Activated B cell treated with CpG ODN at 0.5 μM for 24 hours (primary cell): Measurements from ENCODE around the gene ZACN. TPM values are rescaled to one million over a fixed set of nuclear protein-coding genes. Genes with fewer than 3 reads are reported as not detected.
"Not testable (repeated sequence)": the region's sequence is repeated elsewhere in the genome, so short reads cannot be mapped to it uniquely, and the experiment has no call there.

Source experiments
- ATAC-seq: fragments of 200-7000 bp; cut with Tn5 transposase; one replicate; pipeline ENCODE4 v1.10.0; 2021; ENCODE audit warnings: low read depth, mild to moderate bottlenecking, moderate library complexity
- CTCF ChIA-PET: fragments of 350-600 bp; sonication (Branson Sonifier 250); formaldehyde crosslinking; loops from one replicate; lab custom pipeline; 2021; ENCODE audit warnings: antibody characterized with exemption; lab: Charles Lee
- POLR2A ChIA-PET: fragments of 350-600 bp; sonication (Branson Sonifier 250); formaldehyde crosslinking; loops from one replicate; lab custom pipeline; 2021; ENCODE audit warnings: antibody characterized with exemption; lab: Charles Lee
- DNase-seq: peaks from one replicate; pipeline ENCODE4 v3.0.0; 2022
- H3K27ac Mint-ChIP-seq: one replicate; pipeline ENCODE4 v1.8.0; 2020; ENCODE audit warnings: mixed read lengths
- H3K27me3 Mint-ChIP-seq: one replicate; pipeline ENCODE4 v1.8.0; 2021; ENCODE audit warnings: mixed read lengths
- H3K36me3 Mint-ChIP-seq: one replicate; pipeline ENCODE4 v1.8.0; 2021; ENCODE audit warnings: low read depth, mixed read lengths
- H3K4me1 Mint-ChIP-seq: one replicate; pipeline ENCODE4 v1.8.0; 2021; ENCODE audit warnings: mixed read lengths
- H3K4me3 Mint-ChIP-seq: one replicate; pipeline ENCODE4 v1.8.0; 2020; ENCODE audit warnings: mild to moderate bottlenecking, mixed read lengths
- H3K9me3 Mint-ChIP-seq: one replicate; pipeline ENCODE4 v1.8.0; 2020; ENCODE audit warnings: mixed read lengths
- intact Hi-C: fragments of 100-400 bp; cut with micrococcal nuclease; formaldehyde crosslinking; loops from one replicate; pipeline ENCODE4 v1.15.1; 2024
- total RNA-seq: library from RNA; stranded (reverse); gene quantifications from 2 replicates; pipeline ENCODE4 v1.2.3, GENCODE V29; 2022
- TF ChIP-seq, protein P1 (sequence below): fragments of 200-600 bp; IDR thresholded peaks from one replicate; pipeline ENCODE4 v1.8.0; 2022; ENCODE audit warnings: antibody characterized with exemption, mild to moderate bottlenecking

ZACN gene
- total RNA-seq, 1 donor from 2014 or later, result 0.67 TPM

DNA sequence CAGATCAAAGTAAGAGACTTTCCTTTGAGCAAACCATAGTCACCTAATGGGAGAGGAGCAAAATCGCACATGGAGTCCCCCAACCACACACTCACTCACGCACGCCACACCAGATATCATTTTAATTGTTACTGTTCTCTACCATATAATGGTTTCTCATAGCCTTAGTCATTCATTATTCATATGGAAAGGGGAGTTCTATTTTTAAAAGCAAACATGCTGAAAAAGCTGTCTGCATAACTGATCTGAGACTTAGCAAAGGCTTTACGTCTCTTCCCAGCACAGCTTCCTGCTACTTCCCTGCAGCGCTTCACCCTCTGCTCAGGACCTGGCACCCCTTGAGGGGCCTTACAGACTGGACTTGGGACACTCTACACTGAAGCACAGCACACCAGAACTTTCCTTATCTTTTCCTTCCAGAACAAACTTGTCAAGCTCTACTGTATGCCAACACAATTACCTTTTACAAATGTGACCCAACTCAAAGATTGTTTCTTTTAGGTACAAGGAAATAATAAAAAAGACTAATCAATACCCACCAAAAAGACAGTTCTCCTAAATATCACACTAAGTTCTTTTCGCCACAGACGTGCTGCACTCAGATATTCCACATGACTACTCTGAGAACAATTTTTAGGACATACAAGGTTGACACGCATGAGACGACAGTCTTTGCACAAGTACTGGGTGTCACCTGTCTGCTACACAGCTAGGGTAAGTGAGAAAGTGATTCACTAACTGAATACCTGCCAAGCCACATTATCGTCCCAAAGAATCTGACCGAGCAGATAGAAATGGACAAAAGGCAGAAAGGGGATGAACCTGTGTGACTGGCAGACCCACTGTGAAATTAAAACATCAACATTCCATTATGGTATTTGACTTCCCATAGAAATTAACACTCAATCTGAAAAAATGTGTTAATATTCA is 28.2 kb upstream of the ZACN start:
- CTCF ChIA-PET, result interaction anchor here (1.1 kb wide), 1 partner anchor 146 kb away, joined by 3 read pairs; the partner anchor contains the start of gene MRPL38
- TF ChIP-seq, protein P1, sequence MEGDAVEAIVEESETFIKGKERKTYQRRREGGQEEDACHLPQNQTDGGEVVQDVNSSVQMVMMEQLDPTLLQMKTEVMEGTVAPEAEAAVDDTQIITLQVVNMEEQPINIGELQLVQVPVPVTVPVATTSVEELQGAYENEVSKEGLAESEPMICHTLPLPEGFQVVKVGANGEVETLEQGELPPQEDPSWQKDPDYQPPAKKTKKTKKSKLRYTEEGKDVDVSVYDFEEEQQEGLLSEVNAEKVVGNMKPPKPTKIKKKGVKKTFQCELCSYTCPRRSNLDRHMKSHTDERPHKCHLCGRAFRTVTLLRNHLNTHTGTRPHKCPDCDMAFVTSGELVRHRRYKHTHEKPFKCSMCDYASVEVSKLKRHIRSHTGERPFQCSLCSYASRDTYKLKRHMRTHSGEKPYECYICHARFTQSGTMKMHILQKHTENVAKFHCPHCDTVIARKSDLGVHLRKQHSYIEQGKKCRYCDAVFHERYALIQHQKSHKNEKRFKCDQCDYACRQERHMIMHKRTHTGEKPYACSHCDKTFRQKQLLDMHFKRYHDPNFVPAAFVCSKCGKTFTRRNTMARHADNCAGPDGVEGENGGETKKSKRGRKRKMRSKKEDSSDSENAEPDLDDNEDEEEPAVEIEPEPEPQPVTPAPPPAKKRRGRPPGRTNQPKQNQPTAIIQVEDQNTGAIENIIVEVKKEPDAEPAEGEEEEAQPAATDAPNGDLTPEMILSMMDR, result no peak
- DNase-seq (no peak), ATAC-seq (no peak)
- POLR2A ChIA-PET, result no interaction called here
- intact Hi-C loops, result no loop called here
- no peak overlapping the region for H3K4me3 Mint-ChIP-seq
- H3K36me3 Mint-ChIP-seq, result peaks cover 76% of the 10 kb centered on the region
- no peaks in the 10 kb centered on the region for H3K27me3 Mint-ChIP-seq
- no peak overlapping the region for H3K27ac Mint-ChIP-seq
- H3K4me1 Mint-ChIP-seq, result peaks cover 6% of the 10 kb centered on the region
- H3K9me3 Mint-ChIP-seq, result no peaks in the 10 kb centered on the region

DNA sequence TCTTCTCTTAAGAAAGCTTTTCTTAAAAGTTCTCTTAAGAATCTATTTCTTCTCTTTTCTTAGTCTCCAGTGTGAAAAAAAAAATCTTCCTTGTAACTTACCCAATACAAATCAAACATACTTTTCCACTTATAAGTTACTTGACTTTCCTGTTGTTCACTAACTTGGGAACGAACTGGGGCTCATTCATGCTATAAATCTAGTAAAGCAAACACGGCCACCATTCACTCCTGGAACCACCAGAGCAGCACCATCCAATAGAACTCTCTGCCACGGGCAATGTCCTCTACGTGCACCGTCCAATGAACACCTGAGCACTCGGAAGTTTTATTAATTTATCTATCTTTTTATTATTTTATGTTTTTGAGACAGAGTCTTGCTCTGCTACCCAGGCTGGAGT is 27.4 kb upstream of the ZACN start:
- peaks cover 76% of the 10 kb centered on the region for H3K36me3 Mint-ChIP-seq
- H3K4me1 Mint-ChIP-seq, result peaks cover 6% of the 10 kb centered on the region
- H3K4me3 Mint-ChIP-seq, result no peak overlapping the region
- no peaks in the 10 kb centered on the region for H3K27me3 Mint-ChIP-seq
- intact Hi-C loops, result no loop called here
- DNase-seq, result no peak
- ChIA-PET POLR2A (no interaction called here), CTCF (interaction anchor here (1.1 kb wide), 1 partner anchor 146 kb away, joined by 3 read pairs; the partner anchor contains the start of gene MRPL38)
- no peak overlapping the region for H3K27ac Mint-ChIP-seq
- H3K9me3 Mint-ChIP-seq, result no peaks in the 10 kb centered on the region
- TF ChIP-seq, protein P1, result no peak
- no peak for ATAC-seq

DNA sequence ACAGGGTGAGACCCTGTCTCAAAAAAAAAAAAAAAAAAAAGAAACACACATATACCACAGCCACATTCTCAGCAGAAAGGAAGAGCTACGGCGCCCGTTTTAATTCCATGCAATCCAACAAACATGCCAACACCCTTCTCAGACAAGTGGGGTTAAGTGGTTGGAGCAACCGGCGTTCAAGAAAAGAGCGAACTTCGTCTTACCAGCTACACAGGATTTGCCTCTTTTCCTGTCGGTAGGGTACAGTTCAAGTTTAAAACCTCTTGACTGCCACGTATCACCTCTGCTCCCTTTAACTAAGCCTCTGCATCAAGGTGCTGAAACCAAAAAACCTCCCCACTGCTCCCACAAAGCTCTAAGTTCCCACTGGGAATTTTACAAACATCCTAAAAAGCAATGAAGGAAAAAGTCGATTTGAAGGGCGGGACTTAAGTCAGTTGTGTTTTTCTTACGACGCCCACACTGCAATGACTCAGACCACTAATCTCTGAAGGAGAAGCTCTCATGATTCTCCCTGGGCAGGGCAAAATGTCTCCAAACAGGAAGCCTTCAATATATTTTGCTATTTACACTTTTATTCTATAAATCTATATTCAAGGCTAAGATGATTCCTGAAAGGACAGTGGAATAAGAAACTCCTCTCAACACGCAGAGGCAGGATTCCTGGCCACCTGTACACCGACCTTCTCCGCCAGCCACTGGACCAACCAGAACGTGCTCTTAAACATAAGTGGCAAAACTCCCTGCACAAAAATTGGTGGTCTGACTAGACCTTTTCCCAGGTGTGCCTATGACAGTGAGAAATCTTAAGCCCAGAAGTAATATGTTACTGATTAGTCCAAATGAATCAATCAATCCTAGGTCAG is 25.5 kb upstream of the ZACN start:
- CTCF ChIA-PET, result no interaction called here
- POLR2A ChIA-PET, result no interaction called here
- DNase-seq (no peak), ATAC-seq (no peak)
- Mint-ChIP-seq H3K9me3 (no peaks in the 10 kb centered on the region), H3K4me3 (no peak overlapping the region), H3K27ac (no peak overlapping the region), H3K36me3 (peaks cover 76% of the 10 kb centered on the region), H3K27me3 (no peaks in the 10 kb centered on the region), H3K4me1 (no peaks in the 10 kb centered on the region)
- TF ChIP-seq, protein P1, result no peak
- intact Hi-C loops, result no loop called here

DNA sequence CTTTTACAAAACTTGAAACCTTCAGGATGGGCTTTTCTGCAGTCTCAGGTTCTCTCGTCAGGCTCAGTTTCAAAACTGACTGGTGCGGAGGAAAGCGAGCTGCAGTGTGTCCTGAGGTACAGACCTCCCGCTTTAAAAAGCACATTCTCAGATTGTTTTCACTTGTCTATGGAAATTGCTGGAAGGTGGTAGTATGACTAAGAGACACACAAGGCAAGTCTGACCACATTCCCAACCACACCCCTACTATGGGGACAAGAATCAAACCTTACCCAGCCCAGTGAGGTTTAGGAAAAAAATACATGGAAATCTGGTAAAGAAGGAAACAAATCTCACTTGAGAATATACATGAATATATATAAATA is 24.9 kb upstream of the ZACN start:
- Mint-ChIP-seq H3K4me1 (no peaks in the 10 kb centered on the region), H3K27ac (no peak overlapping the region), H3K4me3 (no peak overlapping the region), H3K36me3 (peaks cover 76% of the 10 kb centered on the region), H3K27me3 (no peaks in the 10 kb centered on the region), H3K9me3 (no peaks in the 10 kb centered on the region)
- intact Hi-C loops, result no loop called here
- TF ChIP-seq, protein P1, result no peak
- ChIA-PET CTCF (no interaction called here), POLR2A (no interaction called here)
- DNase-seq (no peak), ATAC-seq (no peak)

DNA sequence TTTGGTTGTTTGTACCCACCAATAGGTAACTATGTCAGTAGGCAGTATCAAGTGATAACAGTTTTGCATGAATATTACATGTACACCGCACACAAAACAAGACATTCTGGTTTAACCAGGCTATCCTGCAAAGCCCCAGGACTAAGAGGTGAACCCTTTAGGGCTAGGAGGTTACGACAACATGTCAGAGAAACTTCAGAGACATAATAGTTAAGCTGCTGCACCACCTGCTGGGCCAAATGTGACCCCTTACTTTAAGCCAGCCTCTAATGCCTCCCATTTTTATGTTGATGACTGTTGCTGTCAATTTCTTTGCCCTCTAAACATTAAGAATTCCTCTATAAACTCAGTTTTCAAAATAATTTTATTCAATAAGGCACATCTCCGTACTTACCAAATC is 22.1 kb upstream of the ZACN start:
- H3K27me3 Mint-ChIP-seq, result no peaks in the 10 kb centered on the region
- peaks cover 73% of the 10 kb centered on the region for H3K36me3 Mint-ChIP-seq
- H3K4me3 Mint-ChIP-seq, result no peak overlapping the region
- H3K9me3 Mint-ChIP-seq, result no peaks in the 10 kb centered on the region
- ChIA-PET CTCF (no interaction called here), POLR2A (no interaction called here)
- no peak overlapping the region for H3K27ac Mint-ChIP-seq
- DNase-seq, result no peak
- no peak for ATAC-seq
- TF ChIP-seq, protein P1, result no peak
- intact Hi-C loops, result no loop called here
- H3K4me1 Mint-ChIP-seq, result no peaks in the 10 kb centered on the region

DNA sequence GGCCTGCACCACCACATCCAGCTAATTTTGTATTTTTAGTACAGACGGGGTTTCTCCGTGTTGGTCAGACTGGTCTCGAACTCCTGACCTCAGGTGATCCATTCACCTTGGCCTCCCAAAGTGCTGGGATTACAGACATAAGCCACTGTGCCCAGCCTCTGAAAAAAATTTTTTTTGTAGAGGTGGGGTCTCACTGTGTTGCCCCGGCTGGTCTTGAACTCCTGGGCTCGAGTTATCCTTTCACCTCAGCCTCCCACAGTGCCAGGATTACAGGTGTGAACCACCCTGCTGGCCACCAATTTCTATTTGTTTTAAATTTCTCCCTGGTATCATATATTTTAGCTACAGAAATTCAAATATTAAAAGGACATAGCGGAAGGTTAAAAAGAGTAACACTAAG is 20.7 kb upstream of the ZACN start:
- ATAC-seq, H3K4me3 Mint-ChIP-seq, DNase-seq, intact Hi-C loops, H3K4me1 Mint-ChIP-seq, H3K27me3 Mint-ChIP-seq, H3K27ac Mint-ChIP-seq, CTCF ChIA-PET, POLR2A ChIA-PET, H3K9me3 Mint-ChIP-seq: not testable (repeated sequence)
- H3K36me3 Mint-ChIP-seq, result peaks cover 73% of the 10 kb centered on the region
